Mucosa of gallbladder (tissue), 1 donor: ENCODE measurements around the gene APLP2. TPM values are rescaled to one million over a fixed set of nuclear protein-coding genes. Genes with fewer than 3 reads are reported as not detected.
"Not testable (repeated sequence)": the region's sequence is repeated elsewhere in the genome, so short reads cannot be mapped to it uniquely, and the experiment has no call there.

Experiments
- DNase-seq: peaks from one replicate; pipeline ENCODE4 v3.0.0-alpha.2; 2020; ENCODE audit warnings: low spot score
- total RNA-seq: library from RNA; stranded (reverse); gene quantifications from one replicate; pipeline ENCODE4 v1.2.1, GENCODE V29; 2021
- donor health status: DM: no; HTN: no; CAD: no.

APLP2 gene
- total RNA-seq, 1 donor from 2014 or later = 502 TPM

DNA sequence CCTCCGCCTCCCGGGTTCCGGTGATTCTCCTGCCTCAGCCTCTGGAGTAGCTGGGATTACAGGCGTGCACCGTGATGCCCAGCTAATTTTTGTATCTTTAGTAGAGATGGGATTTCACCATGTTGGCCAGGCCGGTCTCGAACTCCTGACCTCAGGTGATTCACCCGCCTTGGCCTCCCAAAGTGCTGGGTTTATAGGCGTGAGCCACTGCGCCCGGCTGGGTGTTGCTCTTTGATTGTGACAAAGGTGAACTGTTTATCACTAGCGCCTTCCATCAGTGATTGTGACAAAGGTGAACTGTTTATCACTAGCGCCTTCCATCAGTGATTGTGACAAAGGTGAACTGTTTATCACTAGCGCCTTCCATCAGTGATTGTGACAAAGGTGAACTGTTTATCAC lies 123.9 kb downstream of the APLP2 start:
- DNase-seq = not testable (repeated sequence)

Other genes starting within 250 kb of the APLP2 start
- gene NFRKB, start 174.3 kb upstream of the APLP2 start, total RNA-seq = 23.5 TPM
- 12.5 TPM for gene PRDM10, start 67.1 kb upstream of the APLP2 start, total RNA-seq
- 193 TPM for gene ST14, start 89.9 kb downstream of the APLP2 start, total RNA-seq
- 44.8 TPM for gene ZBTB44, start 245.0 kb downstream of the APLP2 start, total RNA-seq